A673 (cell line): Measurements from ENCODE around the gene GOLGB1. TPM values are rescaled to one million over a fixed set of nuclear protein-coding genes. Genes with fewer than 3 reads are reported as not detected.
"Not testable (repeated sequence)": the region's sequence is repeated elsewhere in the genome, so short reads cannot be mapped to it uniquely, and the experiment has no call there.

Source experiments
- BruUV-seq: library from RNA; stranded (reverse); fragments of 400-500 nt; replicated peaks from 2 replicates; lab custom pipeline; 2021; lab: Mats Ljungman, UMichigan
- CTCF ChIA-PET: fragments of 300-600 bp; sonication (Branson Sonifier 250); formaldehyde crosslinking; loops from one replicate; lab custom pipeline; 2022; ENCODE audit warnings: antibody characterized with exemption; lab: Charles Lee
- POLR2A ChIA-PET: fragments of 300-600 bp; sonication (Branson Sonifier 250); formaldehyde crosslinking; loops from one replicate; lab custom pipeline; 2022; ENCODE audit warnings: antibody characterized with exemption; ENCODE audit not compliant: low non-redundant PET; lab: Charles Lee
- DNase-seq: peaks from one replicate; pipeline ENCODE4 v3.0.0-alpha.2; 2015; ENCODE audit warnings: low spot score
- H3K27ac ChIP-seq: fragments of 200-600 bp; sonication (generic); 2 replicates; pipeline ENCODE4 v1.5.1; 2016; ENCODE audit warnings: mixed run types, low read depth, mild to moderate bottlenecking, mixed read lengths, antibody characterized with exemption, low read length; ENCODE audit not compliant: poor library complexity, severe bottlenecking
- H3K27me3 ChIP-seq: fragments of 200-600 bp; sonication (generic); replicated peaks from 2 replicates; pipeline ENCODE4 v1.6.1; 2017; ENCODE audit warnings: mixed run types, low read depth, mild to moderate bottlenecking, mixed read lengths, antibody characterized with exemption, low read length; ENCODE audit not compliant: insufficient read depth, poor library complexity
- H3K36me3 ChIP-seq: fragments of 200-600 bp; sonication (generic); 2 replicates; pipeline ENCODE4 v1.6.1; 2016; ENCODE audit warnings: mixed run types, mild to moderate bottlenecking, mixed read lengths, antibody characterized with exemption, low read length; ENCODE audit not compliant: insufficient read depth, poor library complexity, severe bottlenecking
- H3K4me1 ChIP-seq: fragments of 200-600 bp; sonication (generic); 2 replicates; pipeline ENCODE4 v1.6.1; 2017; ENCODE audit warnings: mixed run types, mild to moderate bottlenecking, mixed read lengths, antibody characterized with exemption, low read length; ENCODE audit not compliant: insufficient read depth, poor library complexity, severe bottlenecking
- H3K4me3 ChIP-seq: fragments of 200-600 bp; sonication (generic); 2 replicates; pipeline ENCODE4 v1.5.1; 2016; ENCODE audit warnings: low read depth, mixed run types, mild to moderate bottlenecking, mixed read lengths, low read length; ENCODE audit not compliant: poor library complexity, severe bottlenecking
- H3K9me3 ChIP-seq: fragments of 200-600 bp; sonication (generic); 2 replicates; pipeline ENCODE4 v1.6.1; 2016; ENCODE audit warnings: mixed run types, low read depth, mild to moderate bottlenecking, mixed read lengths, antibody characterized with exemption, low read length; ENCODE audit not compliant: poor library complexity, severe bottlenecking
- CTCF ChIP-seq: fragments of 300-800, 200-600 bp; sonication (generic); conservative IDR thresholded peaks from 2 replicates; pipeline ENCODE4 v1.5.1; 2017; ENCODE audit warnings: low read depth, mild to moderate bottlenecking, antibody characterized with exemption, low read length, moderate library complexity, mixed read lengths
- EZH2 ChIP-seq: fragments of 200-600 bp; sonication (generic); IDR thresholded peaks from 2 replicates; pipeline ENCODE4 v1.6.1; 2017; ENCODE audit warnings: borderline replicate concordance, low read depth, mild to moderate bottlenecking, mixed read lengths, antibody characterized with exemption, low read length; ENCODE audit not compliant: poor library complexity, severe bottlenecking
- intact Hi-C: fragments of 100-400 bp; cut with micrococcal nuclease; formaldehyde crosslinking; loops from one replicate; pipeline ENCODE4 v1.10.0; 2022; ENCODE audit not compliant: unreplicated experiment
- total RNA-seq: library from RNA; stranded (reverse); gene quantifications from 2 replicates; pipeline ENCODE4 v1.2.3, GENCODE V29; 2021

Gene GOLGB1
- total RNA-seq, 1 experiment from 2014 or later, result 19.9 TPM

GRCh38 chr3:121692010-121692699 is 57.4 kb downstream of the GOLGB1 start:
- Histone ChIP-seq H3K27ac (no peak overlapping the region), H3K36me3 (no peaks in the 10 kb centered on the region), H3K4me1 (no peaks in the 10 kb centered on the region), H3K27me3 (no peaks in the 10 kb centered on the region), H3K4me3 (no peak overlapping the region), H3K9me3 (no peaks in the 10 kb centered on the region)
- POLR2A ChIA-PET, result no interaction called here
- CTCF ChIA-PET, result no interaction called here
- no TSS peak for BruUV-seq
- intact Hi-C loops, result no loop called here
- no peak for DNase-seq
- no peak for TF ChIP-seq EZH2
- TF ChIP-seq CTCF, result no peak

DNA sequence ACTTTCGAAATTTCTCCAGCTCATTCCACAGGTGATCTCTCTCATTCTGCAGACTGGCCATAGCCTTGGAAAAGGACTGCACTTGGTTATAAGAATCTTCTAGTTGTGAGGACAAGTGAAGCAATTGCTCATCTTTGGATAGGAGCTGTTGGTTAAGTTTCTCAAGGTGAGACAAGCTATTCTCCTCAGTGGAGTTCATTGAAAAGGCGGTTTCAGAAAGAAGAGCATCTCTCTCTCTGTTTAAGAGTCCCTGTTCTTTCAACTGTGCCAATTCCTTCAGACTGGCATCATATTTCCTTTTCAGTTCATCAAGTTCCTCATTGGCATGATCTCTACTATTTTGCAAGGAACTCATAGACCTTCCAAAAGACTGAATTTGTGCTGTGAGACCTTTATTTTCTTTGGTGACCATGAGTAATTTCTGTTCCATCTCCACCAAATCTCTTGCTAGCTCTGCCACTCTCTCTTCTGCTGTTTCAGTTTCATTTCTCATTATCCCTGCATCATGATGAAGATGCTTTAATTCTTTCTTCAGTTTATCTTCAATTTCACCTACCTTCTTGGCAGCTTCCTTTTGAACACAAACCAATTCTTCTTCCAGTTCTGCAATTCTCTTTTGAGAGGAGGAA is 58.6 kb downstream of the GOLGB1 start:
- intact Hi-C loops, result no loop called here
- TF ChIP-seq EZH2 (no peak), CTCF (no peak)
- DNase-seq, result no peak
- Histone ChIP-seq H3K27me3 (no peaks in the 10 kb centered on the region), H3K9me3 (no peaks in the 10 kb centered on the region), H3K27ac (no peak overlapping the region), H3K4me1 (no peaks in the 10 kb centered on the region), H3K4me3 (no peak overlapping the region), H3K36me3 (no peaks in the 10 kb centered on the region)
- POLR2A ChIA-PET, result no interaction called here
- no TSS peak for BruUV-seq
- CTCF ChIA-PET, result no interaction called here

DNA sequence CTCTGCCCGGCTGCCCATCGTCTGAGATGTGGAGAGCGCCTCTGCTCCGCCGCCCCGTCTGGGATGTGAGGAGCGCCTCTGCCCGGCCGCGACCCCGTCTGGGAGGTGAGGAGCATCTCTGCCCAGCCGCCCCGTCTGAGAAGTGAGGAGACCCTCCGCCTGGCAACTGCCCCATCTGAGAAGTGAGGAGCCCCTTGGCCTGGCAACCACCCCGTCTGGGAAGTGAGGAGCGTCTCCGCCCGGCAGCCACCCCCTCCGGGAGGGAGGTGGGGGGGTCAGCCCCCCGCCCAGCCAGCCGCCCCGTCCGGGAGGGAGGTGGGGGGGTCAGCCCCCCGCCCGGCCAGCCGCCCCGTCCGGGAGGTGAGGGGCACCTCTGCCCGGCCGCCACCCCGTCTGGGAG is 60.8 kb downstream of the GOLGB1 start:
- H3K27ac ChIP-seq, H3K4me3 ChIP-seq, DNase-seq, H3K27me3 ChIP-seq, POLR2A ChIA-PET, BruUV-seq, intact Hi-C loops, CTCF ChIA-PET, H3K9me3 ChIP-seq, H3K36me3 ChIP-seq, H3K4me1 ChIP-seq: not testable (repeated sequence)
